Caco-2 (cell line): ENCODE data around the gene CDC42BPG. TPM values are rescaled to one million over a fixed set of nuclear protein-coding genes. Genes with fewer than 3 reads are reported as not detected.

ENCODE experiments used
- BruUV-seq: library from RNA; stranded (reverse); fragments of 400-500 nt; replicated peaks from 2 replicates; lab custom pipeline; 2021; lab: Mats Ljungman, UMichigan
- CTCF ChIA-PET: fragments of 300-600 bp; sonication (Branson Sonifier 250); formaldehyde crosslinking; loops from one replicate; lab custom pipeline; 2022; ENCODE audit warnings: antibody characterized with exemption; lab: Charles Lee
- POLR2A ChIA-PET: fragments of 300-600 bp; sonication (Branson Sonifier 250); formaldehyde crosslinking; loops from one replicate; lab custom pipeline; 2022; ENCODE audit warnings: antibody characterized with exemption; lab: Charles Lee
- DNase-seq, 2 experiments: peaks; one replicate each; pipeline versions ENCODE4 v3.0.0 to v3.0.0-alpha.2; 2020 to 2022
- H3K27me3 ChIP-seq: replicated peaks from 2 replicates; pipeline ENCODE4 v1.6.0; 2011; ENCODE audit warnings: low read length; ENCODE audit not compliant: control insufficient read depth, insufficient read depth
- H3K36me3 ChIP-seq: 2 replicates; pipeline ENCODE4 v1.5.1; 2011; ENCODE audit warnings: low read length; ENCODE audit not compliant: control insufficient read depth, insufficient read depth
- H3K4me1 ChIP-seq: fragments of 250-450 bp; sonication (Bioruptor Pico); 2 replicates; pipeline ENCODE4 v1.5.1; 2020; ENCODE audit warnings: mild to moderate bottlenecking
- H3K4me3 ChIP-seq: 2 replicates; pipeline ENCODE4 v1.5.1; 2011; ENCODE audit warnings: low read depth, mild to moderate bottlenecking, control low read depth, low read length
- H3K9me3 ChIP-seq: fragments of 250-450 bp; sonication (Bioruptor Pico); 2 replicates; pipeline ENCODE4 v1.5.1; 2020; ENCODE audit warnings: mild to moderate bottlenecking, moderate library complexity
- H3K27ac Mint-ChIP-seq: one replicate; pipeline ENCODE4 v1.8.0; 2022; ENCODE audit warnings: mixed read lengths; ENCODE audit not compliant: unreplicated experiment
- H3K27me3 Mint-ChIP-seq: one replicate; pipeline ENCODE4 v1.8.0; 2022; ENCODE audit warnings: mixed read lengths; ENCODE audit not compliant: insufficient read depth, unreplicated experiment
- H3K36me3 Mint-ChIP-seq: one replicate; pipeline ENCODE4 v1.8.0; 2022; ENCODE audit warnings: mild to moderate bottlenecking, mixed read lengths; ENCODE audit not compliant: insufficient read depth, unreplicated experiment
- H3K4me1 Mint-ChIP-seq: one replicate; pipeline ENCODE4 v1.8.0; 2022; ENCODE audit warnings: low read depth, mixed read lengths; ENCODE audit not compliant: unreplicated experiment
- H3K4me3 Mint-ChIP-seq: one replicate; pipeline ENCODE4 v1.8.0; 2022; ENCODE audit warnings: mild to moderate bottlenecking, moderate library complexity, mixed read lengths; ENCODE audit not compliant: unreplicated experiment
- H3K9me3 Mint-ChIP-seq: one replicate; pipeline ENCODE4 v1.8.0; 2022; ENCODE audit warnings: mixed read lengths; ENCODE audit not compliant: unreplicated experiment
- intact Hi-C: fragments of 100-400 bp; cut with micrococcal nuclease; formaldehyde crosslinking; loops from one replicate; pipeline ENCODE4 v1.10.0; 2022; ENCODE audit not compliant: unreplicated experiment
- total RNA-seq: library from RNA; stranded (reverse); gene quantifications from 2 replicates; pipeline ENCODE4 v1.2.3, GENCODE V29; 2022
- TF ChIP-seq, protein P1 (sequence below), 2 experiments: fragments of 200-600 bp in 1 of 2; IDR thresholded peaks; 1 replicate in 1 of 2; 2 replicates in 1 of 2; pipeline versions ENCODE4 v1.5.1 to v1.8.0; 2011 to 2022; ENCODE audit warnings: antibody characterized with exemption in 1 of 2, control low read depth in 1 of 2, inconsistent platforms in 1 of 2, low read depth in 1 of 2, low read length in 1 of 2, mild to moderate bottlenecking in 1 of 2, moderate library complexity in 1 of 2; ENCODE audit not compliant: insufficient read depth in 1 of 2, severe bottlenecking in 1 of 2, unreplicated experiment in 1 of 2

CDC42BPG gene
- total RNA-seq, 1 experiment from 2014 or later: 29.1 TPM

GRCh38 chr11:64833198-64833502 lies 11.3 kb downstream of the CDC42BPG start:
- ChIA-PET CTCF (interaction anchor here (0.6 kb wide), 1 partner anchor 17 kb away, joined by 4 read pairs; no protein-coding TSS in a partner anchor), POLR2A (no interaction called here)
- no TSS peak for BruUV-seq

GRCh38 chr11:64832467-64833197 lies 11.8 kb downstream of the CDC42BPG start:
- H3K9me3 Mint-ChIP-seq: no peaks in the 10 kb centered on the region
- ChIA-PET POLR2A (no interaction called here), CTCF (interaction anchor here (0.6 kb wide), 1 partner anchor 16 kb away, joined by 4 read pairs; no protein-coding TSS in a partner anchor)

More at GRCh38 chr11:64833198-64833502, 11.3 kb downstream of the CDC42BPG start:
- H3K36me3 Mint-ChIP-seq: peaks cover 28% of the 10 kb centered on the region
- no peaks in the 10 kb centered on the region for H3K9me3 Mint-ChIP-seq
- DNase-seq: no peak
- no peak overlapping the region for H3K4me3 Mint-ChIP-seq
- H3K36me3 ChIP-seq: peaks cover 10% of the 10 kb centered on the region
- H3K27ac Mint-ChIP-seq: no peak overlapping the region
- H3K4me1 ChIP-seq: no peaks in the 10 kb centered on the region
- no peak overlapping the region for H3K4me3 ChIP-seq
- H3K9me3 ChIP-seq: no peaks in the 10 kb centered on the region
- no peaks in the 10 kb centered on the region for H3K27me3 Mint-ChIP-seq
- no peaks in the 10 kb centered on the region for H3K4me1 Mint-ChIP-seq
- intact Hi-C loops: no loop called here
- H3K27me3 ChIP-seq: no peaks in the 10 kb centered on the region
- TF ChIP-seq, protein P1, sequence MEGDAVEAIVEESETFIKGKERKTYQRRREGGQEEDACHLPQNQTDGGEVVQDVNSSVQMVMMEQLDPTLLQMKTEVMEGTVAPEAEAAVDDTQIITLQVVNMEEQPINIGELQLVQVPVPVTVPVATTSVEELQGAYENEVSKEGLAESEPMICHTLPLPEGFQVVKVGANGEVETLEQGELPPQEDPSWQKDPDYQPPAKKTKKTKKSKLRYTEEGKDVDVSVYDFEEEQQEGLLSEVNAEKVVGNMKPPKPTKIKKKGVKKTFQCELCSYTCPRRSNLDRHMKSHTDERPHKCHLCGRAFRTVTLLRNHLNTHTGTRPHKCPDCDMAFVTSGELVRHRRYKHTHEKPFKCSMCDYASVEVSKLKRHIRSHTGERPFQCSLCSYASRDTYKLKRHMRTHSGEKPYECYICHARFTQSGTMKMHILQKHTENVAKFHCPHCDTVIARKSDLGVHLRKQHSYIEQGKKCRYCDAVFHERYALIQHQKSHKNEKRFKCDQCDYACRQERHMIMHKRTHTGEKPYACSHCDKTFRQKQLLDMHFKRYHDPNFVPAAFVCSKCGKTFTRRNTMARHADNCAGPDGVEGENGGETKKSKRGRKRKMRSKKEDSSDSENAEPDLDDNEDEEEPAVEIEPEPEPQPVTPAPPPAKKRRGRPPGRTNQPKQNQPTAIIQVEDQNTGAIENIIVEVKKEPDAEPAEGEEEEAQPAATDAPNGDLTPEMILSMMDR (IDR thresholded peaks at IDR 0.05; ENCODE audit: insufficient read depth in 1 of 2, low read depth in 1 of 2, low read length in 1 of 2, severe bottlenecking in 1 of 2, unreplicated experiment in 1 of 2): no peak

GRCh38 chr11:64831411-64831891 lies 13.0 kb downstream of the CDC42BPG start:
- Histone ChIP-seq H3K4me1 (no peaks in the 10 kb centered on the region), H3K9me3 (no peaks in the 10 kb centered on the region), H3K36me3 (peaks cover 6% of the 10 kb centered on the region), H3K27me3 (no peaks in the 10 kb centered on the region), H3K4me3 (no peak overlapping the region)
- H3K27me3 Mint-ChIP-seq: no peaks in the 10 kb centered on the region
- no peak overlapping the region for H3K27ac Mint-ChIP-seq
- H3K4me1 Mint-ChIP-seq: no peaks in the 10 kb centered on the region
- H3K4me3 Mint-ChIP-seq: no peak overlapping the region
- ChIA-PET POLR2A (no interaction called here), CTCF (no interaction called here)
- TF ChIP-seq, protein P1 (IDR thresholded peaks at IDR 0.05; ENCODE audit: insufficient read depth in 1 of 2, low read depth in 1 of 2, low read length in 1 of 2, severe bottlenecking in 1 of 2, unreplicated experiment in 1 of 2): no peak
- no TSS peak for BruUV-seq
- H3K36me3 Mint-ChIP-seq: peaks cover 41% of the 10 kb centered on the region
- intact Hi-C loops: no loop called here
- H3K9me3 Mint-ChIP-seq: no peaks in the 10 kb centered on the region
- no peak for DNase-seq

More at GRCh38 chr11:64832467-64833197, 11.8 kb downstream of the CDC42BPG start:
- no peaks in the 10 kb centered on the region for H3K27me3 ChIP-seq
- no peak overlapping the region for H3K4me3 ChIP-seq
- peaks cover 8% of the 10 kb centered on the region for H3K36me3 ChIP-seq
- H3K36me3 Mint-ChIP-seq: peaks cover 34% of the 10 kb centered on the region
- H3K4me3 Mint-ChIP-seq: no peak overlapping the region
- BruUV-seq: no TSS peak
- no peaks in the 10 kb centered on the region for H3K27me3 Mint-ChIP-seq
- intact Hi-C loops: no loop called here
- no peak for DNase-seq
- no peaks in the 10 kb centered on the region for H3K4me1 Mint-ChIP-seq
- TF ChIP-seq, protein P1 (IDR thresholded peaks at IDR 0.05; ENCODE audit: insufficient read depth in 1 of 2, low read depth in 1 of 2, low read length in 1 of 2, severe bottlenecking in 1 of 2, unreplicated experiment in 1 of 2): no peak
- H3K27ac Mint-ChIP-seq: no peak overlapping the region
- no peaks in the 10 kb centered on the region for H3K4me1 ChIP-seq
- no peaks in the 10 kb centered on the region for H3K9me3 ChIP-seq
